HEK293 (cell line): ENCODE results near the gene SORBS2.

Experiments
- CTCF ChIA-PET: fragments of 350-600 bp; formaldehyde crosslinking; extraction: SDS; loops from one replicate; lab custom pipeline; 2021; ENCODE audit warnings: antibody characterized with exemption; lab: Yijun Ruan, JAX
- POLR2A ChIA-PET: fragments of 300-600 bp; formaldehyde crosslinking; extraction: SDS; loops from one replicate; lab custom pipeline; 2020; ENCODE audit warnings: antibody characterized with exemption, inconsistent platforms; lab: Yijun Ruan, JAX
- H3K27ac ChIP-seq: fragments of 200-500 bp; sonication (Bioruptor generic); 2 replicates; pipeline ENCODE4 v1.5.1; 2014; ENCODE audit warnings: low read depth, low read length, control low read depth, inconsistent platforms; ENCODE audit errors: extremely low read depth
- H3K36me3 ChIP-seq, 2 experiments: fragments of 200-500 bp in 1 of 2; sonication (Bioruptor generic) in 1 of 2; 1 replicate in 1 of 2; 2 replicates in 1 of 2; pipeline ENCODE4 v1.5.1; 2014 to 2017; ENCODE audit warnings: inconsistent platforms in 2 of 2, low read length in 2 of 2; ENCODE audit not compliant: control insufficient read depth in 2 of 2, insufficient read depth in 1 of 2
- H3K4me1 ChIP-seq: fragments of 200-500 bp; sonication (Bioruptor generic); 2 replicates; pipeline ENCODE4 v1.5.1; 2014; ENCODE audit warnings: mild to moderate bottlenecking, low read length, inconsistent platforms; ENCODE audit not compliant: control insufficient read depth, insufficient read depth
- H3K4me3 ChIP-seq: 2 replicates; pipeline ENCODE4 v1.5.1; 2011; ENCODE audit warnings: low read depth, mild to moderate bottlenecking, control low read depth, low read length, moderate library complexity
- H3K9me3 ChIP-seq: fragments of 200-500 bp; sonication (Bioruptor generic); 2 replicates; pipeline ENCODE4 v1.5.1; 2014; ENCODE audit warnings: low read depth, low read length, inconsistent platforms; ENCODE audit not compliant: control insufficient read depth, insufficient read depth
- EGR2 ChIP-seq: fragments of 450-650 bp; formaldehyde crosslinking; IDR thresholded peaks from 2 replicates; pipeline ENCODE4 v1.5.1; 2016; ENCODE audit warnings: low read depth, missing biosample characterization, missing genetic modification characterization
- GLI4 ChIP-seq: fragments of 450-650 bp; formaldehyde crosslinking; IDR thresholded peaks from 2 replicates; pipeline ENCODE4 v1.5.1; 2016; ENCODE audit warnings: missing biosample characterization, missing genetic modification characterization
- HOXA7 ChIP-seq: sonication (generic); formaldehyde crosslinking; IDR thresholded peaks from 2 replicates; pipeline ENCODE4 v1.8.1; 2022; ENCODE audit warnings: missing genetic modification reagents, borderline replicate concordance
- KLF10 ChIP-seq: fragments of 450-650 bp; IDR thresholded peaks from 2 replicates; pipeline ENCODE4 v1.5.1; 2018; ENCODE audit warnings: missing biosample characterization, mild to moderate bottlenecking, missing genetic modification characterization
- KLF16 ChIP-seq: fragments of 450-650 bp; formaldehyde crosslinking; IDR thresholded peaks from 2 replicates; pipeline ENCODE4 v1.5.1; 2017; ENCODE audit warnings: missing biosample characterization, missing genetic modification characterization
- OVOL3 ChIP-seq: fragments of 450-650 bp; formaldehyde crosslinking; IDR thresholded peaks from 2 replicates; pipeline ENCODE4 v1.5.1; 2016; ENCODE audit warnings: missing biosample characterization, missing genetic modification characterization
- PRDM1 ChIP-seq: fragments of 450-650 bp; formaldehyde crosslinking; IDR thresholded peaks from 2 replicates; pipeline ENCODE4; 2016; ENCODE audit warnings: missing biosample characterization, missing genetic modification characterization
- SCRT2 ChIP-seq: fragments of 450-650 bp; formaldehyde crosslinking; IDR thresholded peaks from 2 replicates; pipeline ENCODE4 v1.5.1; 2016; ENCODE audit warnings: missing biosample characterization, missing genetic modification characterization
- SP7 ChIP-seq: fragments of 450-650 bp; formaldehyde crosslinking; IDR thresholded peaks from 2 replicates; pipeline ENCODE4 v1.5.1; 2016; ENCODE audit warnings: missing biosample characterization, missing genetic modification characterization
- YY1 ChIP-seq: fragments of 450-650 bp; formaldehyde crosslinking; IDR thresholded peaks from 2 replicates; pipeline ENCODE4 v1.5.1; 2018; ENCODE audit warnings: missing biosample characterization, missing genetic modification characterization
- YY2 ChIP-seq: fragments of 450-650 bp; formaldehyde crosslinking; IDR thresholded peaks from 2 replicates; pipeline ENCODE4 v1.5.1; 2016; ENCODE audit warnings: missing biosample characterization, missing genetic modification characterization
- ZFHX2 ChIP-seq: fragments of 450-650 bp; formaldehyde crosslinking; conservative IDR thresholded peaks from 2 replicates; pipeline ENCODE4 v1.5.1; 2016; ENCODE audit warnings: missing biosample characterization, missing genetic modification characterization
- ZFP3 ChIP-seq: fragments of 450-650 bp; formaldehyde crosslinking; IDR thresholded peaks from 2 replicates; pipeline ENCODE4 v1.5.1; 2016; ENCODE audit warnings: low read depth, missing biosample characterization, missing genetic modification characterization
- ZNF140 ChIP-seq: fragments of 450-650 bp; formaldehyde crosslinking; IDR thresholded peaks from 2 replicates; pipeline ENCODE4 v1.5.1; 2016; ENCODE audit warnings: missing biosample characterization, missing genetic modification characterization
- ZNF146 ChIP-seq: fragments of 450-650 bp; formaldehyde crosslinking; IDR thresholded peaks from 2 replicates; pipeline ENCODE4 v1.5.1; 2016; ENCODE audit warnings: missing biosample characterization, missing genetic modification characterization
- ZNF211 ChIP-seq: fragments of 450-650 bp; formaldehyde crosslinking; IDR thresholded peaks from 2 replicates; pipeline ENCODE4 v1.5.1; 2016; ENCODE audit warnings: low read depth, missing biosample characterization, missing genetic modification characterization
- ZNF214 ChIP-seq: fragments of 450-650 bp; formaldehyde crosslinking; IDR thresholded peaks from 2 replicates; pipeline ENCODE4 v1.5.1; 2017; ENCODE audit warnings: missing biosample characterization, mild to moderate bottlenecking, missing genetic modification characterization, borderline replicate concordance
- ZNF350 ChIP-seq: fragments of 450-650 bp; formaldehyde crosslinking; IDR thresholded peaks from 2 replicates; pipeline ENCODE4 v1.5.0; 2017; ENCODE audit warnings: missing biosample characterization, mild to moderate bottlenecking, missing genetic modification characterization
- ZNF521 ChIP-seq: fragments of 450-650 bp; formaldehyde crosslinking; IDR thresholded peaks from 2 replicates; pipeline ENCODE4 v1.5.1; 2017; ENCODE audit warnings: missing biosample characterization, mild to moderate bottlenecking, missing genetic modification characterization
- ZNF548 ChIP-seq: fragments of 450-650 bp; formaldehyde crosslinking; IDR thresholded peaks from 2 replicates; pipeline ENCODE4 v1.5.1; 2016; ENCODE audit warnings: missing biosample characterization, missing genetic modification characterization
- ZNF580 ChIP-seq: fragments of 450-650 bp; formaldehyde crosslinking; IDR thresholded peaks from 2 replicates; pipeline ENCODE4 v1.5.1; 2016; ENCODE audit warnings: missing biosample characterization, missing genetic modification characterization
- ZNF610 ChIP-seq: fragments of 450-650 bp; formaldehyde crosslinking; IDR thresholded peaks from 2 replicates; pipeline ENCODE4 v1.5.1; 2016; ENCODE audit warnings: missing biosample characterization, missing genetic modification characterization, borderline replicate concordance
- ZNF830 ChIP-seq: fragments of 450-650 bp; IDR thresholded peaks from 2 replicates; pipeline ENCODE4 v1.5.0; 2018; ENCODE audit warnings: missing biosample characterization, missing genetic modification characterization, low read depth, mild to moderate bottlenecking, moderate library complexity
- ZNF837 ChIP-seq: fragments of 450-650 bp; formaldehyde crosslinking; IDR thresholded peaks from 2 replicates; pipeline ENCODE4 v1.5.1; 2016; ENCODE audit warnings: missing biosample characterization, missing genetic modification characterization
- TF ChIP-seq, protein P1 (sequence below): fragments of 450-650 bp; formaldehyde crosslinking; IDR thresholded peaks from 2 replicates; pipeline ENCODE4 v1.5.1; 2016; ENCODE audit warnings: missing biosample characterization, missing genetic modification characterization
- TF ChIP-seq, protein P2 (sequence below): fragments of 450-650 bp; formaldehyde crosslinking; IDR thresholded peaks from 2 replicates; pipeline ENCODE4 v1.5.1; 2016; ENCODE audit warnings: missing biosample characterization, missing genetic modification characterization, low read depth
- TF ChIP-seq, protein P3 (sequence below): fragments of 450-650 bp; formaldehyde crosslinking; IDR thresholded peaks from 2 replicates; pipeline ENCODE4 v1.5.1; 2016; ENCODE audit warnings: missing biosample characterization, missing genetic modification characterization

SORBS2 gene

DNA sequence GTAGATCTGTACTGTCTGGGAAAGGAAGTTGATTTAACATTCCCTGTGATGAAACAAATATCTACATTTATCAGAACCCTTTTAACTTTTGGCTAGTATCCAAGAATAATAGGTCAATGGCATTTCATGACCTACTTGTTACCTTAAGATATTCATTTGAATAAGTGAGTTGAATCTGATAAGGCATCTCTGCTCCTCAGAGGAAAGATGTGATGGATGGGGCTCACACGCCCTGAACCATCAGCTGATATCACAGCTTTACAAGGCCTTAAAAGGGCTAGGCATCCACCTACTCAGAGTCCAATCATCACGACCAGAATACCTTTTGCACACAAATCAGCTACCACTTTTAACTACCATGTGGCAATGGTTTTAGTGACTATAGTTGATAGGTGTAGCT lies 186.5 kb downstream of the SORBS2 start (continued):
- TF ChIP-seq, protein P1, sequence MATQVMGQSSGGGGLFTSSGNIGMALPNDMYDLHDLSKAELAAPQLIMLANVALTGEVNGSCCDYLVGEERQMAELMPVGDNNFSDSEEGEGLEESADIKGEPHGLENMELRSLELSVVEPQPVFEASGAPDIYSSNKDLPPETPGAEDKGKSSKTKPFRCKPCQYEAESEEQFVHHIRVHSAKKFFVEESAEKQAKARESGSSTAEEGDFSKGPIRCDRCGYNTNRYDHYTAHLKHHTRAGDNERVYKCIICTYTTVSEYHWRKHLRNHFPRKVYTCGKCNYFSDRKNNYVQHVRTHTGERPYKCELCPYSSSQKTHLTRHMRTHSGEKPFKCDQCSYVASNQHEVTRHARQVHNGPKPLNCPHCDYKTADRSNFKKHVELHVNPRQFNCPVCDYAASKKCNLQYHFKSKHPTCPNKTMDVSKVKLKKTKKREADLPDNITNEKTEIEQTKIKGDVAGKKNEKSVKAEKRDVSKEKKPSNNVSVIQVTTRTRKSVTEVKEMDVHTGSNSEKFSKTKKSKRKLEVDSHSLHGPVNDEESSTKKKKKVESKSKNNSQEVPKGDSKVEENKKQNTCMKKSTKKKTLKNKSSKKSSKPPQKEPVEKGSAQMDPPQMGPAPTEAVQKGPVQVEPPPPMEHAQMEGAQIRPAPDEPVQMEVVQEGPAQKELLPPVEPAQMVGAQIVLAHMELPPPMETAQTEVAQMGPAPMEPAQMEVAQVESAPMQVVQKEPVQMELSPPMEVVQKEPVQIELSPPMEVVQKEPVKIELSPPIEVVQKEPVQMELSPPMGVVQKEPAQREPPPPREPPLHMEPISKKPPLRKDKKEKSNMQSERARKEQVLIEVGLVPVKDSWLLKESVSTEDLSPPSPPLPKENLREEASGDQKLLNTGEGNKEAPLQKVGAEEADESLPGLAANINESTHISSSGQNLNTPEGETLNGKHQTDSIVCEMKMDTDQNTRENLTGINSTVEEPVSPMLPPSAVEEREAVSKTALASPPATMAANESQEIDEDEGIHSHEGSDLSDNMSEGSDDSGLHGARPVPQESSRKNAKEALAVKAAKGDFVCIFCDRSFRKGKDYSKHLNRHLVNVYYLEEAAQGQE (tag by site-specific recombination): no peak

GRCh38 chr4:185624259-185624589 lies 187.8 kb downstream of the SORBS2 start:
- POLR2A ChIA-PET: no interaction called here
- Histone ChIP-seq H3K4me1 (no peaks in the 10 kb centered on the region), H3K9me3 (no peaks in the 10 kb centered on the region), H3K36me3 (no peaks in the 10 kb centered on the region), H3K4me3 (no peak overlapping the region), H3K27ac (no peak overlapping the region)
- TF ChIP-seq KLF10 (tag by site-specific recombination) (no peak), SP7 (tag by site-specific recombination) (no peak), ZNF610 (tag by site-specific recombination) (no peak), ZNF211 (no peak), ZFP3 (tag by site-specific recombination) (no peak), ZNF837 (no peak), ZNF146 (no peak), ZNF830 (no peak), SCRT2 (tag by site-specific recombination) (no peak), ZNF214 (tag by site-specific recombination) (no peak), ZNF521 (no peak)
- CTCF ChIA-PET: interaction anchor here (1.0 to 1.7 kb wide), 2 partner anchors 16 to 96 kb away, joined by 3 to 6 read pairs; no protein-coding TSS in a partner anchor

- H3K4me3 ChIP-seq: no peak overlapping the region
- no peaks in the 10 kb centered on the region for H3K36me3 ChIP-seq
- TF ChIP-seq PRDM1 (tag by site-specific recombination) (no peak), ZNF140 (tag by site-specific recombination) (no peak), EGR2 (tag by site-specific recombination) (no peak), ZNF580 (tag by site-specific recombination) (no peak), OVOL3 (tag by site-specific recombination) (no peak), KLF16 (tag by site-specific recombination) (no peak), ZNF548 (tag by site-specific recombination) (no peak), ZFHX2 (tag by site-specific recombination) (no peak), GLI4 (tag by site-specific recombination) (no peak), HOXA7 (CRISPR knock-in tag) (no peak), YY2 (tag by site-specific recombination) (no peak), ZNF350 (tag by site-specific recombination) (no peak), YY1 (tag by site-specific recombination) (no peak)
- TF ChIP-seq, protein P2, sequence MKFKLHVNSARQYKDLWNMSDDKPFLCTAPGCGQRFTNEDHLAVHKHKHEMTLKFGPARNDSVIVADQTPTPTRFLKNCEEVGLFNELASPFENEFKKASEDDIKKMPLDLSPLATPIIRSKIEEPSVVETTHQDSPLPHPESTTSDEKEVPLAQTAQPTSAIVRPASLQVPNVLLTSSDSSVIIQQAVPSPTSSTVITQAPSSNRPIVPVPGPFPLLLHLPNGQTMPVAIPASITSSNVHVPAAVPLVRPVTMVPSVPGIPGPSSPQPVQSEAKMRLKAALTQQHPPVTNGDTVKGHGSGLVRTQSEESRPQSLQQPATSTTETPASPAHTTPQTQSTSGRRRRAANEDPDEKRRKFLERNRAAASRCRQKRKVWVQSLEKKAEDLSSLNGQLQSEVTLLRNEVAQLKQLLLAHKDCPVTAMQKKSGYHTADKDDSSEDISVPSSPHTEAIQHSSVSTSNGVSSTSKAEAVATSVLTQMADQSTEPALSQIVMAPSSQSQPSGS (tag by site-specific recombination): no peak
- TF ChIP-seq, protein P3, sequence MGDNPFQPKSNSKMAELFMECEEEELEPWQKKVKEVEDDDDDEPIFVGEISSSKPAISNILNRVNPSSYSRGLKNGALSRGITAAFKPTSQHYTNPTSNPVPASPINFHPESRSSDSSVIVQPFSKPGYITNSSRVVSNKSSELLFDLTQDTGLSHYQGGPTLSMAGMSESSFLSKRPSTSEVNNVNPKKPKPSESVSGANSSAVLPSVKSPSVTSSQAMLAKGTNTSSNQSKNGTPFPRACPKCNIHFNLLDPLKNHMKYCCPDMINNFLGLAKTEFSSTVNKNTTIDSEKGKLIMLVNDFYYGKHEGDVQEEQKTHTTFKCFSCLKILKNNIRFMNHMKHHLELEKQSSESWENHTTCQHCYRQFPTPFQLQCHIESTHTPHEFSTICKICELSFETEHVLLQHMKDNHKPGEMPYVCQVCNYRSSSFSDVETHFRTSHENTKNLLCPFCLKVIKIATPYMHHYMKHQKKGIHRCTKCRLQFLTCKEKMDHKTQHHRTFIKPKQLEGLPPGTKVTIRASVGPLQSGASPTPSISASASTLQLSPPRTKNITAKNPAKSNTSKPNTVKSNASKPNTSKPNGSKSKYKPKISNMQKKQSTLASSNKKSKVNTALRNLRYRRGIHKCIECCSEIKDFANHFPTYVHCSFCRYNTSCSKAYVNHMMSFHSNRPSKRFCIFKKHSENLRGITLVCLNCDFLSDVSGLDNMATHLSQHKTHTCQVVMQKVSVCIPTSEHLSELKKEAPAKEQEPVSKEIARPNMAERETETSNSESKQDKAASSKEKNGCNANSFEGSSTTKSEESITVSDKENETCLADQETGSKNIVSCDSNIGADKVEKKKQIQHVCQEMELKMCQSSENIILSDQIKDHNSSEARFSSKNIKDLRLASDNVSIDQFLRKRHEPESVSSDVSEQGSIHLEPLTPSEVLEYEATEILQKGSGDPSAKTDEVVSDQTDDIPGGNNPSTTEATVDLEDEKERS (tag by site-specific recombination): no peak
- no peaks in the 10 kb centered on the region for H3K9me3 ChIP-seq
- POLR2A ChIA-PET: no interaction called here
- H3K4me1 ChIP-seq: no peaks in the 10 kb centered on the region
- CTCF ChIA-PET: interaction anchor here (1.0 to 1.7 kb wide), 2 partner anchors 17 to 95 kb away, joined by 3 to 6 read pairs; no protein-coding TSS in a partner anchor
- H3K27ac ChIP-seq: no peak overlapping the region
These were observed 188.3 kb downstream of the SORBS2 start for GRCh38 chr4:185623444-185624258.
